Fibroblast of pulmonary artery (primary cell): ENCODE data around the gene ABI3BP.

Experiments used
- DNase-seq: peaks from one replicate; pipeline ENCODE4 v3.0.0-alpha.2; 2010; ENCODE audit warnings: low read depth
- H3K4me3 ChIP-seq: replicated peaks from 2 replicates; pipeline ENCODE4 v1.5.1; 2011; ENCODE audit warnings: low read depth, mild to moderate bottlenecking, control low read depth, low read length, moderate library complexity
- CTCF ChIP-seq: IDR thresholded peaks from 2 replicates; pipeline ENCODE4 v1.5.1; 2011; ENCODE audit warnings: mild to moderate bottlenecking, control low read depth, low read length, inconsistent platforms; ENCODE audit errors: missing control alignments

The ABI3BP gene

DNA sequence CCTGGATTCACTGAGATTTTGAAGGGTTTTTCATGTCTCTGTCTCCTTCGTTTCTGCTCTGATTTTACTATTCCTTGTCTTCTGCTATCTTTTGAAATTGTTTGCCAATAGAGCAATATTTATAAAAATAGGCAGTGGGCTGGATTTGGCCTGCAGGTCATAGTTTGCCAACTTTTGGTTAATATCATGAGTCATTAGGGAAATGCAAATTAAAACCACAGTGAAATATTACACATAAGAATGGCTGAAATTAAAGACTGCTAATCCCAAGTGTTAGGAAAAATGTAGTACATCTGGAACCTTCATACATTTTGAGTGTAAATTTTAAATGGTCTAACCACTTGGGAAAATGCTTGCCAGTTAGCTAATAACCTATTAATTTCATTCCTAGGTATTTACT, 56.3 kb downstream of the ABI3BP start:
- DNase-seq = no peak
- TF ChIP-seq CTCF = no peak
- no peak overlapping the region for H3K4me3 ChIP-seq

DNA sequence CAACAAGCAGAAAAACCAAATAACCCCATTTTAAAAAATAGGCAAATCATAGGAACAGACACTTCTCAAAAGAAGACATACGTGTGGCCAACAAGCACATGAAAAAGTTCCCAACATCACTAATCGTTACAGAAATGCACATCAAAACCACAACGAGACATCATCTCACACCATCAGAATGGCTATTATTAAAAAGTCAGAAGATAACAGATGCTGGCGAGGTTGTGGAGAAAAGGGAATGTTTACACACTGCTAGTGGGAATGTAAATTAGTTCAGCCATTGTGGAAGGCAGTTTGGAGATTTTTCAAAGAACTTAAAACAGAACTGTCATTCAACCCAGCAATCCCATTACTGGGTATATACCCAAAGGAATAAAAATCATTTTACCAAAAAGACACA, 60.7 kb downstream of the ABI3BP start:
- DNase-seq = no peak
- H3K4me3 ChIP-seq = no peak overlapping the region
- no peak for TF ChIP-seq CTCF

DNA sequence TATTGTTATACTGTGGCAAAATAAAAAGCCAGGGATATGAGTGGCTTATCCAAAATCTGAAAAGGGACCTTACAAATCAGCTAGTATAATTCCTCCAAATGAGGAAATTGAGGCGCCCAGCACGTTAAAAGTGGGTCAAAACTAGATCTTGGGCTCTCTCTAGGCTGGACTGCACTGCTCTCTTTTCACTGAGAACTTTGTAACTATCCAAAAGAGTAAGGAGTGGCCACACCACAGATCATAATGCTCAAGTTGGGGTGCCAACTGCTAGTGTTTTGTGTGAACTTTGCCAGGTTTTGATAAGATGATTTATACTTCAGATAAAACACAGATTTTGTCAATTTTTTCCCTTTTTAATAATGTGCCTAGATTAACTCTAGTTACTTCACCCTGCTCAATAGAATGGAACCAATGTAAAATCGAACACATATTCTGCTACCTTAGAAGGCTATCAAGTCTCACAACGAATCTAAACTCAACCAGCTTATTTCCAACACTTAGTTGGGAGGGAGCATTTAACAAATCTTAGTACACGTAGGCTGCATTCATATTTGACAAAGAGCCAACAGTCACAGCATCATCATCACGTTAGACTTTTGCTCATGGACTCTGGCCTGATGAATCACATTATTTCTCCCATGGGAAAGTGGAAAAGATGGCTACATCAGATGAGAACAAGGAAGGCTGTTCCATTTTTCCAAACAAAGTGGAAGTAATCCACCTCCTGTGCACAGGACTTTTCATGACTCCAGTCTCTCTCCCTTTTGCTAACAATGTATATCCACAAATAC, 64.4 kb downstream of the ABI3BP start:
- peak; percentile 89 for DNase-seq
- no peak overlapping the region for H3K4me3 ChIP-seq
- no peak for TF ChIP-seq CTCF

DNA sequence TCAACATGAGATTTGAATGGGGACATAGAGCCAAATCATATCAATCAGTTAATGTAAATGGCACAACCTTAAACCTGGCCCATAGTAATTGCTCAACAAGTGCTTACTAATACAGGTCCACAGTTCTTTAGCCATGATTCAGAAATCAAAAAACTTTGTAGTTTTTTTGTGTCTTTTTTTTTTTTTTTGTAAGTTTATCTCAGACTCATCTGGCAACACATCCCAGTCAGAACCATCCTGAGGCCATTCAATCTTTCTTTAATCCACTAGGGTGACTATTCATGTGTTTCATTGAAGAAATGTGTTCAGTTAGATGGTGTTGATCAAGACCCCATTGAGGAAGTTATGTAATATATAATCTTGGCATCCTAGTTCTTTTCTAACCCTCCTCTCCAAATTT, 65.4 kb downstream of the ABI3BP start:
- TF ChIP-seq CTCF = no peak
- peak; percentile 7 for DNase-seq
- H3K4me3 ChIP-seq = no peak overlapping the region

GRCh38 chr3:100915706-100916495, 77.3 kb downstream of the ABI3BP start:
- no peak for TF ChIP-seq CTCF
- peak; percentile 33 for DNase-seq
- no peak overlapping the region for H3K4me3 ChIP-seq

DNA sequence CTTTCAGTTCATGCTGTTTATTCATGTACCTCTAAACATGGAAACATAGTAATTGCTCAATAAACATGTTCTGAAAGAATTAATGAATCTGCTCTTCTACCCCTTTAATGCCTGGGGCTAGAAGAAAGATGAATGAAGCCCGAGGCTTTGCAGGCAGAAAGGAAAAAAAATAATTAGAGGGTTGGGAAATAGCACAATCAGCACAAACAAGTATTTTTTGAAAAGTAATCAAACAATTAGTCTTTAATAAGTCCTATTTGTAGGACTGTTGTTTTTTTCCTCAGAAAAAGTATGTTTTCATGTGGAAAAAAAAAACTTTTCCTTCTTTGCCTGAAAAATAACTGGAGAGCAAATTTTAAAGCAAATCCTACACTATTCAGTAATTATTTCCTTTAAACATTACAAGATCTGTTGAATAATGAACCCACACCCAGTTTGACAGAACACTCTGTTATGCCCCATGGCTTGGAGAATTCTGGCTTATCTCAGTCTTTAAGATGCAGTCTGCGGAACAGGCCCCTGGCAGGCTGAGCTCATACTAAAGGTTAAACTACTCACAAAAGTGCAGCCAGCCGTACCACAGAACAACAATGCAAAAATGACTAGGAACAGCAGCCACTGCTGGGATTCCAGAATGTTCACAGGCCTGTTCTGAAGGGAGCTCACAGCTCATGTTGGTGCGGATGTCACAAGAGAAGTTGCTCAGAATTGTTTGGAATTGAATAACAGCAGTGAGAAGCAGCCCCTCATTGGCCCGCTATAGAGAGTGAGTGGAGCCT, 79.2 kb downstream of the ABI3BP start:
- TF ChIP-seq CTCF = no peak
- DNase-seq = peak; percentile 73
- no peak overlapping the region for H3K4me3 ChIP-seq
